ENCODE measurements around the gene IL3.

DNA sequence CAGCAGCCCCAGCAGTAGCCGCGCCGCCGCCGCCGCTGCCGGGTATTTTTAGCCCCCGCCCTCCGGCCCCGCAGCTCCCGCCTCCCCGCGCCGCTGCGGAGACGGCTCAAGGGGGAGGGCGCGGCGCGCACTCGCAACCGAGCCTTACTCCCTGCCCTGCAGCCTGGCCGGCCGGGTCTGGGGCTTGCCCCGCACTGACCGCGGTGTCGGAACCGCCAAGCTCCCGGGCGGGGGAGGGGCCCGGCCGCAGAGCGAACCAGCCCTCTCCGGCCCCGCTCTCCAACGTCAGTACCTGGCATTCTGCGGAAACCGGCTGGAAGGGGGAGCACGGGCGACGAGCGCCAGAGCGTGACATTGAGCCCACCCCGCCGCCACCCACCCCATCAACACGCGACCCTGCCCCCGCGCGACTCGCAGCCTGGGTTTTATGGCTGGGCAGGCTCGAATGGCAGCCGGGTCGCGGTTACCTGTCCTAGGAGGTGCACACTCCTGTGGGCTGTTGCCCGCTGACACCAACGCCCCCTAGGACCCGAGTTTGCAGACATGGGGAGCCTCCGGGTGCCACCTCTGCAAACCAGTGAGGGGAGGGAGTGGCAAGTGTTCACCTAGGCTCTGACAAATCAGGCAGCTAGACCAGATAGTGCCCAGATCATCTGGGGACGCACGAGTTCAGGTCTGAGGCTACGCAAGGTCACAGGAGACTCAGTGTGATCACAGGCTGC, 48.7 kb upstream of the IL3 start, which contains the start of gene ACSL6:
- TF ChIP-seq, protein P1, sequence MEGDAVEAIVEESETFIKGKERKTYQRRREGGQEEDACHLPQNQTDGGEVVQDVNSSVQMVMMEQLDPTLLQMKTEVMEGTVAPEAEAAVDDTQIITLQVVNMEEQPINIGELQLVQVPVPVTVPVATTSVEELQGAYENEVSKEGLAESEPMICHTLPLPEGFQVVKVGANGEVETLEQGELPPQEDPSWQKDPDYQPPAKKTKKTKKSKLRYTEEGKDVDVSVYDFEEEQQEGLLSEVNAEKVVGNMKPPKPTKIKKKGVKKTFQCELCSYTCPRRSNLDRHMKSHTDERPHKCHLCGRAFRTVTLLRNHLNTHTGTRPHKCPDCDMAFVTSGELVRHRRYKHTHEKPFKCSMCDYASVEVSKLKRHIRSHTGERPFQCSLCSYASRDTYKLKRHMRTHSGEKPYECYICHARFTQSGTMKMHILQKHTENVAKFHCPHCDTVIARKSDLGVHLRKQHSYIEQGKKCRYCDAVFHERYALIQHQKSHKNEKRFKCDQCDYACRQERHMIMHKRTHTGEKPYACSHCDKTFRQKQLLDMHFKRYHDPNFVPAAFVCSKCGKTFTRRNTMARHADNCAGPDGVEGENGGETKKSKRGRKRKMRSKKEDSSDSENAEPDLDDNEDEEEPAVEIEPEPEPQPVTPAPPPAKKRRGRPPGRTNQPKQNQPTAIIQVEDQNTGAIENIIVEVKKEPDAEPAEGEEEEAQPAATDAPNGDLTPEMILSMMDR (IDR thresholded peaks at IDR 0.05): no peak
- TF ChIP-seq POLR2A (IDR thresholded peaks at IDR 0.05): no peak

All from vagina (tissue), 2 donors.